Glutamatergic neuron (in vitro differentiated cells): Measurements from ENCODE around the gene IRF4. TPM values are rescaled to one million over a fixed set of nuclear protein-coding genes. Genes with fewer than 3 reads are reported as not detected.

Experiments used
- DNase-seq: peaks from one replicate; pipeline ENCODE4 v3.0.0; 2022
- H3K27ac Mint-ChIP-seq: one replicate; pipeline ENCODE4 v1.8.0; 2020; ENCODE audit warnings: mild to moderate bottlenecking, mixed read lengths, inconsistent platforms; ENCODE audit not compliant: unreplicated experiment
- H3K27me3 Mint-ChIP-seq: one replicate; pipeline ENCODE4 v1.8.0; 2020; ENCODE audit warnings: mild to moderate bottlenecking, moderate library complexity, mixed read lengths, inconsistent platforms; ENCODE audit not compliant: unreplicated experiment
- H3K36me3 Mint-ChIP-seq: one replicate; pipeline ENCODE4 v1.8.0; 2020; ENCODE audit warnings: mild to moderate bottlenecking, mixed read lengths, inconsistent platforms; ENCODE audit not compliant: unreplicated experiment
- H3K4me1 Mint-ChIP-seq: one replicate; pipeline ENCODE4 v1.8.0; 2020; ENCODE audit warnings: mild to moderate bottlenecking, low read depth, mixed read lengths, inconsistent platforms; ENCODE audit not compliant: unreplicated experiment
- H3K4me3 Mint-ChIP-seq: one replicate; pipeline ENCODE4 v1.8.0; 2020; ENCODE audit warnings: mild to moderate bottlenecking, mixed read lengths, inconsistent platforms; ENCODE audit not compliant: unreplicated experiment
- H3K9me3 Mint-ChIP-seq: one replicate; pipeline ENCODE4 v1.8.0; 2020; ENCODE audit warnings: mild to moderate bottlenecking, moderate library complexity, mixed read lengths, inconsistent platforms; ENCODE audit not compliant: unreplicated experiment
- total RNA-seq: library from RNA; stranded (reverse); fragmentation: NEBNext Ultra II Directional; extraction: Animal tissue kit (Norgen Biotek cat#: 25700); gene quantifications from one replicate; pipeline ENCODE4 v1.2.1, GENCODE V29; 2021; ENCODE audit not compliant: unreplicated experiment
- TF ChIP-seq, protein P1 (sequence below): fragments of 200-600 bp; sonication (generic); IDR thresholded peaks from one replicate; pipeline ENCODE4 v1.5.0; 2021; ENCODE audit not compliant: partially characterized antibody, unreplicated experiment

Gene IRF4
- total RNA-seq, 1 donor from 2014 or later: 0.37 TPM

DNA sequence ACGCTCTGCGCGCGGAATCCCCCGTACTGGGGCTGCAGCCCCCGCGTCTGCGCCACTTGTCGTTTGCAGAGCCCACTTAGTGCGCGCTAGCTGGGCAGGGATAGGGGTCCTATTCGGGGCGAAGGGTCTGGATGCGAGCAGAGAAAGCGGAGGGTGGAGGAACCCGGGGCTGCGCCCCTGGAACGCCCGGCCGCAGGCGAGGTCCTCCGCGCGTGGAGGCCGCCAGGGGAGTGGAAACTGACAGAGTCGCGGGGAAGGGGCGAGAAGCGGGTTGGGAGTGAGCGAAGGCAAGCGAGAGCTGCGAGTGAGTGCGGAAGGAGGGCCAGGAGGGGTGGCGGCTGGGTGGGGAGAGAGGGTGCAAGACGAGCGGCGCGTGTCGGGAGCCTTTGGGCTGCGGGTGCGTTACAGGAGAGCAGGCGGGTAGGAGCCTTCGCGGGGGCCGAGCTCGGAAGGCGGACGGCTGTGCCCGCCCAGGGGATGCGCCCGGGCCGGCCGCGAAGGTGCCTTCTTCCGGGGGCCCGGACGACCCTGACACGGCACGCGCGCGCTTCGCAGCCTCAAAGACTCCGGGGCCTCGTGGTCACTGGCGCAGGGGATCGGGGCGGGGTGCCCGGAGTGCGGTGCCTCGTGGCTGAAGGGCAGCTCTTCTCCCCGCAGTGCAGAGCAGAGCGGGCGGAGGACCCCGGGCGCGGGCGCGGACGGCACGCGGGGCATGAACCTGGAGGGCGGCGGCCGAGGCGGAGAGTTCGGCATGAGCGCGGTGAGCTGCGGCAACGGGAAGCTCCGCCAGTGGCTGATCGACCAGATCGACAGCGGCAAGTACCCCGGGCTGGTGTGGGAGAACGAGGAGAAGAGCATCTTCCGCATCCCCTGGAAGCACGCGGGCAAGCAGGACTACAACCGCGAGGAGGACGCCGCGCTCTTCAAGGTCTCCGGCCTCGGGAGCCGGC lies 1.2 kb downstream of the IRF4 start:
- Mint-ChIP-seq H3K4me1 (peaks cover 6% of the 10 kb centered on the region), H3K27me3 (peaks cover 16% of the 10 kb centered on the region), H3K36me3 (peaks cover 7% of the 10 kb centered on the region), H3K27ac (no peak overlapping the region), H3K4me3 (peak overlapping the region; percentile 78), H3K9me3 (peaks cover 11% of the 10 kb centered on the region)
- peak; percentile 62 for DNase-seq
- TF ChIP-seq, protein P1, sequence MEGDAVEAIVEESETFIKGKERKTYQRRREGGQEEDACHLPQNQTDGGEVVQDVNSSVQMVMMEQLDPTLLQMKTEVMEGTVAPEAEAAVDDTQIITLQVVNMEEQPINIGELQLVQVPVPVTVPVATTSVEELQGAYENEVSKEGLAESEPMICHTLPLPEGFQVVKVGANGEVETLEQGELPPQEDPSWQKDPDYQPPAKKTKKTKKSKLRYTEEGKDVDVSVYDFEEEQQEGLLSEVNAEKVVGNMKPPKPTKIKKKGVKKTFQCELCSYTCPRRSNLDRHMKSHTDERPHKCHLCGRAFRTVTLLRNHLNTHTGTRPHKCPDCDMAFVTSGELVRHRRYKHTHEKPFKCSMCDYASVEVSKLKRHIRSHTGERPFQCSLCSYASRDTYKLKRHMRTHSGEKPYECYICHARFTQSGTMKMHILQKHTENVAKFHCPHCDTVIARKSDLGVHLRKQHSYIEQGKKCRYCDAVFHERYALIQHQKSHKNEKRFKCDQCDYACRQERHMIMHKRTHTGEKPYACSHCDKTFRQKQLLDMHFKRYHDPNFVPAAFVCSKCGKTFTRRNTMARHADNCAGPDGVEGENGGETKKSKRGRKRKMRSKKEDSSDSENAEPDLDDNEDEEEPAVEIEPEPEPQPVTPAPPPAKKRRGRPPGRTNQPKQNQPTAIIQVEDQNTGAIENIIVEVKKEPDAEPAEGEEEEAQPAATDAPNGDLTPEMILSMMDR: no peak

DNA sequence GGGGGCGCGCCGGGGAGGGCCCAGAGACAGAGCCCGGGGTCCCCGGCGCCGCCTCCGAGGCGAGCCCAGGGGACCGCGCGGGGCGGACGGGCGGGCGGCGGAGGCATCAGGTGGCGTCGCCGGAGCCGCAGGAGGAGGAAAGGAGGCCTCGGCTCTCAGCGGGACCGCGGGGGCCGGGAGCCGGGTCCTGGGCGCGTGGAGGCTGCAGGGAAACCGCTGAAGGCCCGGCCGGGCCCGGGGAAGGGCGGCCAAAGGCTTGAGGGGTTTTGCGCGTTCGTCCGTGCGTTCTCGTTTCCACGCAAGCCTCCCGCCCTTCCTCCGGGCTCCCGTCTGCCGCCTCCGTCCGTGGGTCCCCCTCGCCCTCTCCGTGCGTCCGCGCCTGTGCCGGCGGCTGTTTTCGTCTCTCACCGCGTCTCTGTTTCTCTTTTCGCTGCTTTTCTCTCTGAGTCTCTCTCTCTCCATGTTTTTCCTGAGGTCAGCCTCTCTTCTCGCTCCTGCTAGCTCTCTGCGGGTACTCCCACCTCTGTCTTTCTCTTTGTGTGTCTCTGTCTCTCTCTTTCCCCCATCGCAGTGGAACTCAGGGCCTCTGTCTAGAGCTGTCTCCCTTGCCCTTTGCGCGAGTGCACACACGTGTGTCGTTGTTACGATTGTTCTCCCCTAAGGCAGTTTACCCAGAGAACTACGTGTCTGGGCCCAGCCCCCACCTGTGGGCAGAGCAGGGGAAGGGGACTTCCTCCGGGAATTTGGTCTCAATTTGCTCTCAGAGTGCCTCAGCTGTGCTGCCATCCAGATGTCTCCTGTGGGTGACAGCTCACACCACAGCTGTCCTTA lies 2.1 kb downstream of the IRF4 start:
- peaks cover 7% of the 10 kb centered on the region for H3K36me3 Mint-ChIP-seq
- DNase-seq: peak; percentile 46
- TF ChIP-seq, protein P1: no peak
- H3K4me3 Mint-ChIP-seq: peak overlapping the region; percentile 95
- H3K4me1 Mint-ChIP-seq: peaks cover 6% of the 10 kb centered on the region
- H3K27me3 Mint-ChIP-seq: peaks cover 16% of the 10 kb centered on the region
- peaks cover 11% of the 10 kb centered on the region for H3K9me3 Mint-ChIP-seq
- H3K27ac Mint-ChIP-seq: peak overlapping the region; percentile 2

DNA sequence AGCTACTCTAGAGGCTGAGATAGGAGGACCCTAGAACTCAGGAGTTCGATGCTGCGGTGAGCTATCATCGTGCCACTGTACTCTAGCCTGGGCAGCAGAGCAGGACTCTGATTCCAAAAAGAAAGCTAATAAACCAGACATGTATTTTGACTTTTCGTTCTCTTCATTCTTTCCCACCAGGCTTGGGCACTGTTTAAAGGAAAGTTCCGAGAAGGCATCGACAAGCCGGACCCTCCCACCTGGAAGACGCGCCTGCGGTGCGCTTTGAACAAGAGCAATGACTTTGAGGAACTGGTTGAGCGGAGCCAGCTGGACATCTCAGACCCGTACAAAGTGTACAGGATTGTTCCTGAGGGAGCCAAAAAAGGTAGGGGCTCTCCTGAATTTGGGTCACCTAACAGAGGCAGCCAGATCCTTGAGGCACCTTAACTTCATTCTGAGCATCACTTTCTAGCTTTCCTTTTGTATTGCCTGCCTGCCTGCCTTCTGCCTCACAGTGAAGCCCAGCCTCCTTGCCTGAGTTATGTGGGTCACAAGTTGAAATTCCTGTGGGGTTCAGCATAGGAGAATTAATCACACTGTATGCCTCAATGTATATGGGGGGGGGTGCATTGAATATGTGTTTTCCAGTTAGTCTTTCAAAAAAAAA lies 3.2 kb downstream of the IRF4 start:
- no peak overlapping the region for H3K27ac Mint-ChIP-seq
- peaks cover 6% of the 10 kb centered on the region for H3K4me1 Mint-ChIP-seq
- no peak overlapping the region for H3K4me3 Mint-ChIP-seq
- H3K9me3 Mint-ChIP-seq: peaks cover 11% of the 10 kb centered on the region
- H3K36me3 Mint-ChIP-seq: peaks cover 7% of the 10 kb centered on the region
- DNase-seq: no peak
- TF ChIP-seq, protein P1: no peak
- H3K27me3 Mint-ChIP-seq: peaks cover 13% of the 10 kb centered on the region

DNA sequence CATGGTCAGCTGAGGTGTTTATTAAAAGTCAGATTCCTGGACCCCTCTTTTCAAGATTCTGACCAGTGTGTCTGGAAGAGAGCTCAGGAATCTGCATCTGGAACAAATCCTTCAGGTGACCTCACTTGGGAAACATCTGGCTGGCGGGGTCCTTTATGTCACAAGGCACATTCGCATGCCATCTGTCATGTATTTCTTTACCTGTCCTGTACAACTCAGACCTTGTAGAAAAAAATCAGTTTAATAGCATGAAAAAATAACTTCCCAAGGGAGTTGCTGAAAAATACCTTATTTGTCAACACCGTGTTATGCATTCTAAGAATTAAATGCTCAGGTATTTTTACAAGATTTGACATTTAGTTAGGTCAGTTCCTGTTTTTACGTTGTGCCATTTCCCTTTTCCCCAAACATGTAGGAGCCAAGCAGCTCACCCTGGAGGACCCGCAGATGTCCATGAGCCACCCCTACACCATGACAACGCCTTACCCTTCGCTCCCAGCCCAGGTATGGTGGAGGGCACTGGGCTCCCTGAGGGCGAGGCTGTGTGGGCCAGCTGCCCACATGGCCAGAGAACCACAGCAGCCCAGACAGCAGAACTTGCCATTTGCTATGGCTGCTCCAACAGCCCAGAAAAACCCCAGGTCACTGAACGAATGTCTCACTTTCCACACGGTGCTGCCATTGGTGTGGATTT lies 4.0 kb downstream of the IRF4 start:
- H3K4me3 Mint-ChIP-seq: no peak overlapping the region
- H3K4me1 Mint-ChIP-seq: peaks cover 6% of the 10 kb centered on the region
- peaks cover 7% of the 10 kb centered on the region for H3K36me3 Mint-ChIP-seq
- peaks cover 11% of the 10 kb centered on the region for H3K9me3 Mint-ChIP-seq
- no peak for DNase-seq
- H3K27me3 Mint-ChIP-seq: peaks cover 13% of the 10 kb centered on the region
- TF ChIP-seq, protein P1: no peak
- no peak overlapping the region for H3K27ac Mint-ChIP-seq
